NCI-H345 treated with DMSO at 0.1 percent for 48 hours (cell line): ENCODE data around the gene AIFM2.
"Not testable (repeated sequence)": the region's sequence is repeated elsewhere in the genome, so short reads cannot be mapped to it uniquely, and the experiment has no call there.

ENCODE experiments used
- DNase-seq: peaks from one replicate; lab custom pipeline; 2025; ENCODE audit not compliant: unreplicated experiment; lab: John Stamatoyannopoulos, UW

AIFM2 gene

GRCh38 chr10:70123817-70124216, 8.8 kb downstream of the AIFM2 start:
- DNase-seq: no peak

- DNase-seq: not testable (repeated sequence)
These were observed 9.5 kb downstream of the AIFM2 start for GRCh38 chr10:70123166-70123565.

- DNase-seq: no peak
These were observed 9.9 kb downstream of the AIFM2 start for GRCh38 chr10:70122742-70123141.

GRCh38 chr10:70121281-70121949, 11.2 kb downstream of the AIFM2 start:
- no peak for DNase-seq

- no peak for DNase-seq
These were observed 12.2 kb downstream of the AIFM2 start for GRCh38 chr10:70120417-70120816.

GRCh38 chr10:70119623-70120022, 13.0 kb downstream of the AIFM2 start:
- no peak for DNase-seq

- DNase-seq: no peak
These were observed 13.4 kb downstream of the AIFM2 start for GRCh38 chr10:70119197-70119596.

- no peak for DNase-seq
These were observed 14.4 kb downstream of the AIFM2 start for GRCh38 chr10:70118196-70118595.

GRCh38 chr10:70117646-70118045, 15.0 kb downstream of the AIFM2 start:
- no peak for DNase-seq

- DNase-seq: peak; percentile 2
These were observed 16.5 kb downstream of the AIFM2 start for GRCh38 chr10:70115948-70116682.

- DNase-seq: no peak
These were observed 17.7 kb downstream of the AIFM2 start for GRCh38 chr10:70114902-70115301.

- no peak for DNase-seq
These were observed 20.6 kb downstream of the AIFM2 start for GRCh38 chr10:70112071-70112470.

GRCh38 chr10:70111496-70111895, 21.1 kb downstream of the AIFM2 start:
- DNase-seq: no peak

GRCh38 chr10:70109064-70109729, 23.4 kb downstream of the AIFM2 start:
- no peak for DNase-seq

- DNase-seq: no peak
These were observed 25.4 kb downstream of the AIFM2 start for GRCh38 chr10:70106958-70107791.

GRCh38 chr10:70101668-70102067, 31.0 kb downstream of the AIFM2 start:
- DNase-seq: no peak

GRCh38 chr10:70101068-70101562, 31.5 kb downstream of the AIFM2 start:
- DNase-seq: not testable (repeated sequence)

GRCh38 chr10:70098271-70098670, 34.4 kb downstream of the AIFM2 start:
- DNase-seq: no peak

GRCh38 chr10:70097459-70097858, 35.2 kb downstream of the AIFM2 start:
- DNase-seq: no peak

- no peak for DNase-seq
These were observed 35.8 kb downstream of the AIFM2 start for GRCh38 chr10:70096705-70097420.
